Left lung (tissue), 14 donors: ENCODE results near the gene CHRFAM7A. TPM values are rescaled to one million over a fixed set of nuclear protein-coding genes. Genes with fewer than 3 reads are reported as not detected.
"Not testable (repeated sequence)": the region's sequence is repeated elsewhere in the genome, so short reads cannot be mapped to it uniquely, and the experiment has no call there.

Experiments used
- ATAC-seq: fragments of 200-7000 bp; cut with Tn5 transposase; one replicate; pipeline ENCODE4 v1.9.1; 2020; ENCODE audit warnings: moderate library complexity
- DNase-seq, 4 donors: peaks; one replicate each; pipeline ENCODE4 v3.0.0-alpha.2; 2013 to 2020
- H3K27ac ChIP-seq, 2 donors: fragments of 200-600 bp; sonication (generic) in 1 of 2; one replicate each; pipeline versions ENCODE4 v1.5.0 to v1.8.0; 2020 to 2021
- H3K27me3 ChIP-seq, 2 donors: fragments of 200-600 bp; sonication (generic) in 1 of 2; one replicate each; pipeline versions ENCODE4 v1.5.0 to v1.8.0; 2020 to 2021
- H3K36me3 ChIP-seq, 2 donors: fragments of 200-600 bp; sonication (generic) in 1 of 2; one replicate each; pipeline versions ENCODE4 v1.5.0 to v1.8.0; 2020 to 2021
- H3K4me1 ChIP-seq, 2 donors: fragments of 200-600 bp; one replicate each; pipeline ENCODE4 v1.8.0; 2021
- H3K4me3 ChIP-seq, 2 donors: fragments of 200-600 bp; sonication (generic) in 1 of 2; one replicate each; pipeline versions ENCODE4 v1.5.0 to v1.8.0; 2020 to 2021; ENCODE audit warnings: mild to moderate bottlenecking in 1 of 2
- H3K9me3 ChIP-seq, 2 donors: fragments of 200-600 bp; sonication (generic) in 1 of 2; one replicate each; pipeline versions ENCODE4 v1.5.0 to v1.8.0; 2020 to 2021
- CTCF ChIP-seq, 2 donors: fragments of 200-600 bp; sonication (generic) in 1 of 2; IDR thresholded peaks; one replicate each; pipeline versions ENCODE4 v1.5.0 to v1.8.0; 2021; ENCODE audit warnings: antibody characterized with exemption in 2 of 2
- intact Hi-C, 2 donors: fragments of 100-400 bp; cut with DNase I; formaldehyde crosslinking; loops; one replicate each; pipeline versions ENCODE4 v1.11.2 to v1.14.2; 2022
- long read RNA-seq, 12 donors: library from polyadenylated mRNA in 2 of 12; unstranded in 2 of 12; transcript quantifications; one replicate each; pipeline ENCODE4 v2.0.0 and lab custom pipeline, GENCODE V29; 2019 to 2026
- polyA plus RNA-seq, 6 donors: library from polyadenylated mRNA; unstranded; fragments of 120-200 nt; gene quantifications; one replicate each; pipeline ENCODE4 v1.2.1, GENCODE V29; 2013; ENCODE audit not compliant: insufficient read length in 6 of 6
- total RNA-seq, 2 donors: library from RNA; stranded (reverse); fragmentation: NEBNext Ultra II Directional; extraction: Animal tissue kit (Norgen Biotek cat#: 25700); gene quantifications; one replicate each; pipeline ENCODE4 v1.2.1, GENCODE V29; 2021
- donor health status: DM: no; HTN: yes; CAD: no.
- donor health status: DM: no; HTN: no; CAD: no.

CHRFAM7A gene
- total RNA-seq (1 to 10 TPM; 2.8 to 8.1 TPM), polyA plus RNA-seq (1 to 10 TPM; 3.5 to 6.4 (median 5.1) TPM)
- long read RNA-seq, donor 1, partial matches to known transcripts = 21 of 21 reads
- long read RNA-seq, donor 1, other reads (novel, unspliced or antisense) = 0 of 21 reads
- long read RNA-seq, donor 2, full-length matches to known transcripts = 2 of 2 reads
- long read RNA-seq, donor 2, partial matches to known transcripts = 0 of 2 reads
- long read RNA-seq, donor 2, other reads (novel, unspliced or antisense) = 0 of 2 reads
- long read RNA-seq, donor 3, full-length matches to known transcripts = 1 of 1 reads
- long read RNA-seq, donor 3, partial matches to known transcripts = 0 of 1 reads
- long read RNA-seq, donor 3, other reads (novel, unspliced or antisense) = 0 of 1 reads
- long read RNA-seq, donor 4, full-length matches to known transcripts = 1 of 1 reads
- long read RNA-seq, donor 4, partial matches to known transcripts = 0 of 1 reads
- long read RNA-seq, donor 4, other reads (novel, unspliced or antisense) = 0 of 1 reads
- long read RNA-seq, donor 5 = 0 reads
- long read RNA-seq, donor 6, full-length matches to known transcripts = 1 of 1 reads
- long read RNA-seq, donor 6, partial matches to known transcripts = 0 of 1 reads
- long read RNA-seq, donor 6, other reads (novel, unspliced or antisense) = 0 of 1 reads
- long read RNA-seq, donor 7, partial matches to known transcripts = 0 of 1 reads
- long read RNA-seq, donor 7, other reads (novel, unspliced or antisense) = 0 of 1 reads
- long read RNA-seq, donor 8, partial matches to known transcripts = 0 of 6 reads
- long read RNA-seq, donor 8, other reads (novel, unspliced or antisense) = 6 of 6 reads
- long read RNA-seq, donor 9 = 0 reads
- long read RNA-seq, donor 10 = 0 reads
- long read RNA-seq, donor 11 = 0 reads
- long read RNA-seq, donor 12, partial matches to known transcripts = 0 of 1 reads
- long read RNA-seq, donor 12, other reads (novel, unspliced or antisense) = 0 of 1 reads

- H3K27me3 ChIP-seq, H3K36me3 ChIP-seq, H3K27ac ChIP-seq, H3K9me3 ChIP-seq, intact Hi-C loops, H3K4me1 ChIP-seq: not testable (repeated sequence)
- H3K4me3 ChIP-seq = peak within 1 kb of the TSS in 1 of 2 donors; percentile 35
- peak in 1 of 4 donors; percentile 32 for DNase-seq
- ATAC-seq = peak; percentile 90
Measured at GRCh38 chr15:30392766-30393663, at the start of gene CHRFAM7A. CHRFAM7A (minus strand) TSS chr15:30393540; CDS start chr15:30383351, 10,189 bp downstream.

- intact Hi-C loops, H3K9me3 ChIP-seq, DNase-seq, H3K27me3 ChIP-seq, H3K27ac ChIP-seq, H3K4me1 ChIP-seq, H3K4me3 ChIP-seq, H3K36me3 ChIP-seq, ATAC-seq: not testable (repeated sequence)
Measured at GRCh38 chr15:30438348-30438747, 45.0 kb upstream of the CHRFAM7A start.

GRCh38 chr15:30435878-30436277, 42.5 kb upstream of the CHRFAM7A start:
- intact Hi-C loops, H3K4me3 ChIP-seq, H3K4me1 ChIP-seq, H3K27ac ChIP-seq, H3K27me3 ChIP-seq, H3K36me3 ChIP-seq, ATAC-seq, H3K9me3 ChIP-seq: not testable (repeated sequence)
- peak in 1 of 4 donors; percentile 3 for DNase-seq

GRCh38 chr15:30420723-30421122, 27.4 kb upstream of the CHRFAM7A start:
- DNase-seq, H3K4me3 ChIP-seq, H3K27me3 ChIP-seq, H3K27ac ChIP-seq, intact Hi-C loops, H3K9me3 ChIP-seq, H3K4me1 ChIP-seq, H3K36me3 ChIP-seq, ATAC-seq: not testable (repeated sequence)

GRCh38 chr15:30414160-30414559, 20.8 kb upstream of the CHRFAM7A start, which contains the start of gene GOLGA8R:
GOLGA8R (minus strand) TSS chr15:30414260; CDS start chr15:30414162, 98 bp downstream.
- DNase-seq, H3K27me3 ChIP-seq, intact Hi-C loops, ATAC-seq, H3K4me1 ChIP-seq, H3K4me3 ChIP-seq, H3K36me3 ChIP-seq, H3K27ac ChIP-seq, H3K9me3 ChIP-seq: not testable (repeated sequence)

- peak in 1 of 4 donors; percentile 18 for DNase-seq
- intact Hi-C loops, H3K4me1 ChIP-seq, ATAC-seq, H3K36me3 ChIP-seq, H3K27ac ChIP-seq, H3K27me3 ChIP-seq, H3K4me3 ChIP-seq, H3K9me3 ChIP-seq: not testable (repeated sequence)
Measured at GRCh38 chr15:30407636-30408035, 14.3 kb upstream of the CHRFAM7A start.

GRCh38 chr15:30398988-30399387, 5.6 kb upstream of the CHRFAM7A start:
- H3K4me3 ChIP-seq, H3K27ac ChIP-seq, H3K9me3 ChIP-seq, H3K4me1 ChIP-seq, H3K27me3 ChIP-seq, H3K36me3 ChIP-seq, intact Hi-C loops: not testable (repeated sequence)
- ATAC-seq (peak; percentile 74), DNase-seq (peak in 2 of 4 donors; percentile 37 to 80)
- peak; percentile 26 to 30 for TF ChIP-seq CTCF (IDR thresholded peaks at IDR 0.05)

- ATAC-seq = peak; percentile 62
- H3K36me3 ChIP-seq, DNase-seq, H3K27ac ChIP-seq, H3K4me3 ChIP-seq, intact Hi-C loops, H3K9me3 ChIP-seq, H3K27me3 ChIP-seq, H3K4me1 ChIP-seq: not testable (repeated sequence)
Measured at GRCh38 chr15:30393664-30393991, 288 bp upstream of the CHRFAM7A start.

GRCh38 chr15:30386318-30386887, 6.9 kb downstream of the CHRFAM7A start:
- H3K9me3 ChIP-seq, DNase-seq, ATAC-seq: not testable (repeated sequence)

GRCh38 chr15:30377082-30377413, 16.3 kb downstream of the CHRFAM7A start:
- ATAC-seq, H3K9me3 ChIP-seq, H3K36me3 ChIP-seq, H3K4me3 ChIP-seq, H3K27me3 ChIP-seq, intact Hi-C loops, H3K4me1 ChIP-seq, H3K27ac ChIP-seq, DNase-seq: not testable (repeated sequence)

More at GRCh38 chr15:30386318-30386887, 6.9 kb downstream of the CHRFAM7A start:
- H3K27me3 ChIP-seq, intact Hi-C loops, H3K36me3 ChIP-seq, H3K4me1 ChIP-seq, H3K27ac ChIP-seq, H3K4me3 ChIP-seq: not testable (repeated sequence)
